DMS114 treated with DMSO at 0.1 percent for 48 hours (cell line): ENCODE results near the gene FCGR3B.
"Not testable (repeated sequence)": the region's sequence is repeated elsewhere in the genome, so short reads cannot be mapped to it uniquely, and the experiment has no call there.

Source experiments
- DNase-seq: peaks from one replicate; lab custom pipeline; 2025; ENCODE audit not compliant: unreplicated experiment; lab: John Stamatoyannopoulos, UW

The FCGR3B gene

DNA sequence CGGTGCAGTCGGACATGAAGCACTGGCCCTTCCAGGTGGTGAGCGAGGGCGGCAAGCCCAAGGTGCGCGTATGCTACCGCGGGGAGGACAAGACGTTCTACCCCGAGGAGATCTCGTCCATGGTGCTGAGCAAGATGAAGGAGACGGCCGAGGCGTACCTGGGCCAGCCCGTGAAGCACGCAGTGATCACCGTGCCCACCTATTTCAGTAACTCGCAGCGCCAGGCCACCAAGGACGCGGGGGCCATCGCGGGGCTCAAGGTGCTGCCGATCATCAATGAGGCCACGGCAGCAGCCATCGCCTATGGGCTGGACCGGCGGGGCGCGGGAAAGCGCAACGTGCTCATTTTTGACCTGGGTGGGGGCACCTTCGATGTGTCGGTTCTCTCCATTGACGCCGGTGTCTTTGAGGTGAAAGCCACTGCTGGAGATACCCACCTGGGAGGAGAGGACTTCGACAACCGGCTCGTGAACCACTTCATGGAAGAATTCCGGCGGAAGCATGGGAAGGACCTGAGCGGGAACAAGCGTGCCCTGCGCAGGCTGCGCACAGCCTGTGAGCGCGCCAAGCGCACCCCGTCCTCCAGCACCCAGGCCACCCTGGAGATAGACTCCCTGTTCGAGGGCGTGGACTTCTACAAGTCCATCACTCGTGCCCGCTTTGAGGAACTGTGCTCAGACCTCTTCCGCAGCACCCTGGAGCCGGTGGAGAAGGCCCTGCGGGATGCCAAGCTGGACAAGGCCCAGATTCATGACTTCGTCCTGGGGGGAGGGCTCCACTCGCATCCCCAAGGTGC, 24.2 kb downstream of the FCGR3B start:
- not testable (repeated sequence) for DNase-seq

DNA sequence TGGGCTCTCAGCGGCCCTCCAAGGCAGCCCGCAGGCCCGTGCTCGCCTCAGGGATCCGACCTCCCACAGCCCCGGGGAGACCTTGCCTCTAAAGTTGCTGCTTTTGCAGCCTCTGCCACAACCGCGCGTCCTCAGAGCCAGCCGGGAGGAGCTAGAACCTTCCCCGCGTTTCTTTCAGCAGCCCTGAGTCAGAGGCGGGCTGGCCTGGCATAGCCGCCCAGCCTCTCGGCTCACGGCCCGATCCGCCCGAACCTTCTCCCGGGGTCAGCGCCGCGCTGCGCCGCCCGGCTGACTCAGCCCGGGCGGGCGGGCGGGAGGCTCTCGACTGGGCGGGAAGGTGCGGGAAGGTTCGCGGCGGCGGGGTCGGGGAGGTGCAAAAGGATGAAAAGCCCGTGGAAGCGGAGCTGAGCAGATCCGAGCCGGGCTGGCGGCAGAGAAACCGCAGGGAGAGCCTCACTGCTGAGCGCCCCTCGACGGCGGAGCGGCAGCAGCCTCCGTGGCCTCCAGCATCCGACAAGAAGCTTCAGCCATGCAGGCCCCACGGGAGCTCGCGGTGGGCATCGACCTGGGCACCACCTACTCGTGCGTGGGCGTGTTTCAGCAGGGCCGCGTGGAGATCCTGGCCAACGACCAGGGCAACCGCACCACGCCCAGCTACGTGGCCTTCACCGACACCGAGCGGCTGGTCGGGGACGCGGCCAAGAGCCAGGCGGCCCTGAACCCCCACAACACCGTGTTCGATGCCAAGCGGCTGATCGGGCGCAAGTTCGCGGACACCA, 25.0 kb downstream of the FCGR3B start:
- DNase-seq = not testable (repeated sequence)

DNA sequence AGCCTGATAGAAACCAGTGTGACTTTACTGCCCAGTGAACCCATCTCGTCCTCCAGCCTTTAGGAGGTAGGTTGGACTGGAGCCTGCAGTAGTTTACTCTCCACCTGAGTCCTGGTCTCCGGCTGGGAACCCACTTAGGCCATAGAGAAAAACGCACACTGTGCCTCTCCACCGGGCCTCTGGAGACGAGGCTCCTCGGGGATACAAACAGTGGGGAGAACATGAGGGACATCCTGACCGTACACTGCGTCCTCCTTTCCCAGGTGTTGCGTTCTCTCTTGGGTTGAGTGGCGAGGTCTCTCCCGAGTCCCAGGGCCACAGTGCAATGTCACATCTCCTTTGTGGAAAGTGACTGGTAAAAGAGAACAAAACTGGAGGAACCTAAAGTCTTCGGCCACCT, 26.0 kb downstream of the FCGR3B start:
- DNase-seq = not testable (repeated sequence)

GRCh38 chr1:161597077-161597476, 33.9 kb downstream of the FCGR3B start:
- DNase-seq = not testable (repeated sequence)

- not testable (repeated sequence) for DNase-seq
Observed at GRCh38 chr1:161595583-161595982, 35.4 kb downstream of the FCGR3B start.

DNA sequence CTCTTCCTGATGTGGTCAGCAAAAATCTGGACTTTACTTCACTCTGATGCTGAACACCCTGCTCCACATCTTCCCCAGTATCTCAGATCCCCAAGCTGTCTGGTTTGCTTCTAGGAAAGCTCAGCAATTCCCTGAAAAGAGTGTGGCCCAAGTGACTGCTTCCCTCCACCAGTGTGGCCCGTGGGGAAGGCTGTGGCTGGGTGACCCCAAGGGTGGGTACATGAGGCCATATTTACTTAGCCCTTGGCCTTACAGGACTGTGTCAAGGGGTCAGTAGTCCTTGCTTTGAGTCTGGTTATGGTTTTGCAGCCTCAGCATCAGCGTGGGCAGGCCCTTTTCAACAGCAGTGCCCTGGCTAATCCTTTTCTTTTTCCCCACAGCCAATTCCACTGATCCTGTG, 35.8 kb downstream of the FCGR3B start:
- DNase-seq = not testable (repeated sequence)

DNA sequence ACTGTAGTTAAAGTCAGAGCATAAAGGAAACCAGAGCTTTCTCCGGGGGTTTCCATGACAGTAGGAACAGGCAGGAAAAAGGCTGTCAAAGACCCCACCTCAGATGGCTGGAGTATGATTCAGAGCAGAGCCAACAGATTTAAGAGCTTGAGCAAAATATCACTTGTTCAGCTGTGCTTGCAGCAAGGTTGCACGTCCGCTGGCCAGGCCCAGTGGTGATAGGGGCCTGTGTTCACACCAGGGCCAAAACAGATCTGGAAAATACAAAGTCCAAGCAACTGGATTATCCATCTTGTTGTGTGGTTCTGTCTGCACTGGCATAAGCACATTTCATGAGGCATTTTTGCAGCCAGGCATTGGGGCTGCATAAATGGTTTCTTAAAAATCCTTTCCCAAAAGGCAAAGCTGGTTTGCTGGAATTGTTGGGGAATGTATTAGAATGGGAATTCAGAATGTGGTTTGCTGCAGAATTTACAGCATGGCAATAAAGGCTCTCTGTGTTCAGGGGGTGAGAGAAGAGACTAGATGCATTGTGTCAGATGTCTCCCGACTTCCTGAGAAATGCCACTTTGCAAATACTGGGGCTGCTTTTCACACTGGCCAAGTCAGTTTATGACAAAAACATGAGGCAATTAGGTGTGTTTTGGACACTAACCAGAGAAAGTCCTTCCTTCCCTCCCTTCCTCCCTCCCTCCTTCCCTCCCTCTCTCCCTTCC, 36.5 kb downstream of the FCGR3B start:
- not testable (repeated sequence) for DNase-seq

GRCh38 chr1:161593092-161593755, 37.8 kb downstream of the FCGR3B start:
- not testable (repeated sequence) for DNase-seq

DNA sequence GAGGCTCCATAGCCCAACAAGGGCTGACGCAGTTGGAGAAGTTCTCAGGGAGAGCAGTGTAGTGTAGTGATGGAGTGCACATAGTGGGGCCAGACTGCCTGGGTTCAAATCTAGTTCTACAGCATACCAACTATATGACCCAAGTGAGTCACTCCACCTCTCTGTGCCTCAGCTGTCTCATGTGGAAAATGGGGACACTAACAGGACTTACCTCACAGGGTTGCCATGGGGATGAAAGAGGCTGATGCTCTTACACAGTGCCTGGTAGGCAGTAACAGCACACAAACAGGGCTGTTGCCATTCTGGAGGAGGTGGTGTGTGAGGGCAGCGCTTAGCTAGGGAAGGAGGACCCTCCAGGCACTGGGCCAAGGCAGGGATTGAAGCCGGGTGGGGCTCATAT, 38.4 kb downstream of the FCGR3B start:
- DNase-seq = not testable (repeated sequence)

- not testable (repeated sequence) for DNase-seq
Observed at GRCh38 chr1:161589920-161590319, 41.1 kb downstream of the FCGR3B start.

DNA sequence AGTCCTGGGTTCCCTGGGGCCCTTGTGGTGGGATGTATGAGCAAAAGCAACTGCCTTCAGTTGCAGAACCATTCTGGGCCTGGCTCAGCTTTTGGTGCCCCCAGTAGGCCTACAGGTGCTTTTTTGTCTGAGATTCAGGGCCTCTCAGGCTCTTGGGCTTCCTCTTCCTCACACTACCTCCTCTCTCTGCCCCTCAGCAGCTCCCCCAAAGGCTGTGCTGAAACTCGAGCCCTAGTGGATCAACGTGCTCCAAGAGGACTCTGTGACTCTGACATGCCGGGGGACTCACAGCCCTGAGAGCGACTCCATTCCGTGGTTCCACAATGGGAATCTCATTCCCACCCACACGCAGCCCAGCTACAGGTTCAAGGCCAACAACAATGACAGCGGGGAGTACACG, 41.6 kb downstream of the FCGR3B start:
- DNase-seq = not testable (repeated sequence)

DNA sequence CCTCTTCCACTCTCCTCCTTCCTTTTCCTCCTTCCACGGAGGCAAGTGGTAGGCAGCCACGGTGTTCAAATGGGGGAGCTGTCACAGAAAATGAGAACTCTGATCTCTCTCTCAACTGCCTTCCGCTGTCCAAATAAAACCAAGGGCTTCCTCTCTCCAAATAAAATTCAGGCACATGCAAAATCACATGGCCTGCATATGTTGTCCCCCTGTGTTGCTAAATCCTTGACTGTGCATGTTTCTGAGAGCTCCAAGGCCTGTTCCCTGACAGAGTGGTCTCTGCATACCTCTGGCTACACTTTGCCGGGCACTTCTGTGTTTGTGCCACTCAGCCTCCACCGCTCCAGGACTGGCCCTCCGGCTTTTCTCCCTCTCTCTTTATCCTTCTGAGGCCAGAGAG, 42.4 kb downstream of the FCGR3B start:
- DNase-seq = not testable (repeated sequence)

DNA sequence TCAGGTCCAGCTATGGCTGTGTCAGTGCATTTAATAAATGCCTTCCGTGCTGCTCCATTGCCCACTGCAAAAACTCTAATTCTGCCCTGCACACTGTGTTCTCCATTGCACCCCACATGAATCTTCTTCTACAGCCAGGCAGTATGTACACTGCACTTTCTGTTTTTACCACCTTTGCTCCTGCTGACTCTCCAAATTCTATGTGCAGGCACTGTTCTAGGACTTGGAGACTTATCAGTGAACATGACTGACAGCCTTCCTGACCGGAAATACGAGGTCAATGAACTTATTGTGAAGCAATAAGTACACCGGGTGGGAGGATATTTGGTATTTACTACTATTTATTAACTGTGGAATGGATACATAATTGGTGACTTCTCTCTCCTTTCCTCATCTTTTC, 48.1 kb downstream of the FCGR3B start:
- DNase-seq = not testable (repeated sequence)

DNA sequence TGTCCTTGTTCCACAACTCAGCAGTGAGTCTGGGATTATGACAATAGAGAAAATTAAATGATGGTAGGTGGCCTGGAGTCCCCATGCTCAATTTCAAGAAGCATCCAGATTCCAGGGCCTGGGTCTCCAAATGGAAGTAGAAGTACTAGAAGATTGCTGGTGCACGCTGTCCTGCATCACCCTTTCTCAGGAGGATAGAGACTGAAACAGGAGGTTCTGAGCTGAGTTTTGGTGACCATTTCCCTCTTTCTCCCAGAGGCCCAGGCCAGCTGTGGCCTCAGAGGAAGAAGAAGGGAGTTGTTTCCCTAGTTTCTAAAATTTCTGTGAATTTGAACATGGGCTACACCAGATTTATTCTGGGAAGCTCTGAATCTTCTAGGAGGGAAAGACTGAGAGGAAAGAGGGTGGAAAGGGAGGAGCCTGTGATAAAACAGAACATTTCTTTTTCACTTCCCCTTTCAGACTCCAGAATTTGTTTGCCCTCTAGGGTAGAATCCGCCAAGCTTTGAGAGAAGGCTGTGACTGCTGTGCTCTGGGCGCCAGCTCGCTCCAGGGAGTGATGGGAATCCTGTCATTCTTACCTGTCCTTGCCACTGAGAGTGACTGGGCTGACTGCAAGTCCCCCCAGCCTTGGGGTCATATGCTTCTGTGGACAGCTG, 50.0 kb downstream of the FCGR3B start:
- DNase-seq = not testable (repeated sequence)

DNA sequence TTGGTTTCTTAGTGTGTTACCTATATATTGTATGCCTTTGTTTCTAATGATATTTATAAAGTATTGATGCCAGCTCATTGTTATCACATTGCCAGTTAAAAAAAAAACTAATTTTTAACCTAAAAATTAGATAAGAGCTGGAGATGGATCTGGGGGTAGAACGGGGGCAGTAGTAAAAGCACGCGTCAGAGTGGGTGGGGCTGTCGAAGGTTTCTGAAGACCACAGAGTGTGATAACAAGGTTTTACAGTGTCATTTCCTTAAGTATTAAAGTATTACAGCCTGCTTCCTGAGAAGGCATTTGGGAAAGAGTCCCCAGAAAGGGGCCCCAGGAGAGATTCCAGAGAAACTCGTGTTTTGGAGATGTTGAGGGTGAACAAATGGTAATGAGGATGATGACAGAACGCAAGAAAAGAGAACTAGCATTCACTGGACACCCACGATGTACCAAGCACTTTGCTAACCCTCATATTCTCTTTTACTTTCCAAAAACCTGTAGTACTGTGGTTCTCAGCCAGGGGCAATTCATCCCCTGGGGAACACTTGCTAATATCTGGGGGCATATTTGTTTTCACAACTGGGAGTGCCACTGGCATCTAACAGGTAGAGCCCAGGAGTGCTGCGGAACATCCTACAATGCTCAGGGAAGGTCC, 51.0 kb downstream of the FCGR3B start:
- DNase-seq = not testable (repeated sequence)

DNA sequence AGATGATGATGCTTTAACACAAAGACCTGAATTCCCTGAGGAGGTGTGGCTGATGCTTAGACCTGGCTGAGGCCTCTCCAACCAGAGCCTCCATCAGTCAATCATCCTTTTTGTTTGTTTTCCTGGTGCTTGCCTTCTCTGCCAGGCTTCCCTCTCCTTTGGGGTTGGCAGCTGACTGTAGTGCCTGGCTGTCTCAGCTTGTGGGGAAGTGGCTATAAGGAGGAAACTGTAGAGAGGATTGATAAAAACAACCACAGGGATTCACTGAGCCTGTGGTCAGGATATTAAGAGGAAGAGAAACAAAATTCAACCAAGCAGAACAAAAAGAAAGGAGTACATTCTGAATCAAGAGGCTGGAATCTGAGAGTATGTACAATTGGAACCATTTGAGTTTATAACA, 54.3 kb downstream of the FCGR3B start:
- DNase-seq = not testable (repeated sequence)
